Skeletal muscle cell (primary cell): ENCODE measurements around the gene GLP1R.

Source experiments
- DNase-seq: peaks from one replicate; pipeline ENCODE4 v3.0.0-alpha.2; 2010; ENCODE audit warnings: low read depth
- H3K4me3 ChIP-seq: 2 replicates; pipeline ENCODE4 v1.5.1; 2011; ENCODE audit warnings: low read depth, mild to moderate bottlenecking, control low read depth, low read length, moderate library complexity

GLP1R gene

GRCh38 chr6:39060467-39061160 is 12.0 kb downstream of the GLP1R start:
- no peak for DNase-seq
- H3K4me3 ChIP-seq = no peak overlapping the region

- no peak for DNase-seq
- no peak overlapping the region for H3K4me3 ChIP-seq
Observed at GRCh38 chr6:39061182-39061581, 12.6 kb downstream of the GLP1R start.

- no peak overlapping the region for H3K4me3 ChIP-seq
Observed at GRCh38 chr6:39061588-39061987, 13.0 kb downstream of the GLP1R start.

GRCh38 chr6:39062014-39062740 is 13.6 kb downstream of the GLP1R start:
- no peak overlapping the region for H3K4me3 ChIP-seq
- no peak for DNase-seq

More at GRCh38 chr6:39061588-39061987, 13.0 kb downstream of the GLP1R start:
- DNase-seq = no peak

- DNase-seq = no peak
- H3K4me3 ChIP-seq = no peak overlapping the region
Observed at GRCh38 chr6:39063526-39063925, 14.9 kb downstream of the GLP1R start.

GRCh38 chr6:39065561-39065960 is 17.0 kb downstream of the GLP1R start:
- no peak for DNase-seq
- no peak overlapping the region for H3K4me3 ChIP-seq

- DNase-seq = no peak
- no peak overlapping the region for H3K4me3 ChIP-seq
Observed at GRCh38 chr6:39068391-39068790, 19.8 kb downstream of the GLP1R start.

- no peak overlapping the region for H3K4me3 ChIP-seq
- no peak for DNase-seq
Observed at GRCh38 chr6:39072830-39073229, 24.2 kb downstream of the GLP1R start.

GRCh38 chr6:39073471-39074355 is 25.1 kb downstream of the GLP1R start:
- H3K4me3 ChIP-seq = no peak overlapping the region

GRCh38 chr6:39074486-39074885 is 25.9 kb downstream of the GLP1R start:
- H3K4me3 ChIP-seq = no peak overlapping the region
- no peak for DNase-seq

More at GRCh38 chr6:39073471-39074355, 25.1 kb downstream of the GLP1R start:
- no peak for DNase-seq

- DNase-seq = no peak
- no peak overlapping the region for H3K4me3 ChIP-seq
Observed at GRCh38 chr6:39075010-39075686, 26.6 kb downstream of the GLP1R start.

GRCh38 chr6:39075807-39076622 is 27.4 kb downstream of the GLP1R start:
- no peak for DNase-seq
- H3K4me3 ChIP-seq = no peak overlapping the region

- no peak overlapping the region for H3K4me3 ChIP-seq
- no peak for DNase-seq
Observed at GRCh38 chr6:39076623-39077535, 28.3 kb downstream of the GLP1R start.

GRCh38 chr6:39077882-39078594 is 29.5 kb downstream of the GLP1R start:
- DNase-seq = no peak
- no peak overlapping the region for H3K4me3 ChIP-seq

- DNase-seq = no peak
- no peak overlapping the region for H3K4me3 ChIP-seq
Observed at GRCh38 chr6:39078695-39079094, 30.1 kb downstream of the GLP1R start.

GRCh38 chr6:39079197-39080125 is 30.9 kb downstream of the GLP1R start:
- H3K4me3 ChIP-seq = no peak overlapping the region
- DNase-seq = no peak
